H1 (cell line): ENCODE measurements around the gene F5. TPM values are rescaled to one million over a fixed set of nuclear protein-coding genes. Genes with fewer than 3 reads are reported as not detected.

Experiments
- BCL11A ChIP-seq, 2 experiments: IDR thresholded peaks; one replicate each; pipeline ENCODE4 v1.6.1; 2011; ENCODE audit warnings: low read depth in 2 of 2, low read length in 2 of 2, mild to moderate bottlenecking in 2 of 2
- BRCA1 ChIP-seq: IDR thresholded peaks from 2 replicates; pipeline ENCODE4 v1.6.1; 2012; ENCODE audit warnings: low read depth, low read length, improper control_type of control experiment
- CHD2 ChIP-seq: IDR thresholded peaks from 2 replicates; pipeline ENCODE4 v1.6.1; 2012; ENCODE audit warnings: low read length, improper control_type of control experiment
- GABPA ChIP-seq: IDR thresholded peaks from 2 replicates; pipeline ENCODE4 v1.6.1; 2011; ENCODE audit warnings: mild to moderate bottlenecking, low read length, moderate library complexity, borderline replicate concordance; ENCODE audit not compliant: insufficient read depth
- MAFK ChIP-seq: IDR thresholded peaks from 2 replicates; pipeline ENCODE4 v1.6.1; 2012; ENCODE audit warnings: low read depth, mild to moderate bottlenecking, improper control_type of control experiment, low read length
- SP2 ChIP-seq: IDR thresholded peaks from 2 replicates; pipeline ENCODE4 v1.6.1; 2012; ENCODE audit warnings: mild to moderate bottlenecking, low read length, inconsistent platforms
- TAF7 ChIP-seq: optimal IDR thresholded peaks from 2 replicates; pipeline ENCODE3; 2011; ENCODE audit warnings: low read depth, mild to moderate bottlenecking, inconsistent platforms, low read length, moderate library complexity, borderline replicate concordance
- polyA plus RNA-seq, 7 experiments: library from polyadenylated mRNA; depleted of rRNA in 3 of 7; stranded (reverse) in 5 of 7; unstranded in 2 of 7; fragments of >200 nt in 5 of 7; fragments of 200-250 nt in 2 of 7; gene quantifications; 1 replicate in 5 of 7; 2 replicates in 1 of 7; 4 replicates in 1 of 7; pipeline versions ENCODE4 v1.2.1 to v1.2.3, GENCODE V29; 2011 to 2013; ENCODE audit warnings: missing spikeins in 2 of 7, mixed read lengths in 2 of 7
- total RNA-seq: library from RNA; stranded (reverse); fragmentation: NEBNext Ultra II Directional; extraction: Animal tissue kit (Norgen Biotek cat#: 25700); gene quantifications from 2 replicates; pipeline ENCODE4 v1.2.1, GENCODE V29; 2021

Gene F5
- total and polyA plus RNA-seq, 2 of the 8 experiments (the other 6 are each of a cell fraction or from before 2014, with no cell fraction given) = 0.04 to 0.06 TPM

GRCh38 chr1:169491845-169492281, 94.4 kb downstream of the F5 start (continued):
- no peak for TF ChIP-seq SP2
- no peak for TF ChIP-seq BCL11A (IDR thresholded peaks at IDR 0.05; ENCODE audit: low read depth in 2 of 2, low read length in 2 of 2)
- TF ChIP-seq BRCA1 = no peak
- no peak for TF ChIP-seq MAFK
- TF ChIP-seq GABPA = no peak
- TF ChIP-seq CHD2 = no peak
- no peak for TF ChIP-seq TAF7
